NK-92 treated with Interleukin-12 subunit alpha and Interleukin-12 subunit beta, amount 100 ng/mL, for 24 hours (cell line): Measurements from ENCODE around the gene SLC17A7.
A peak's percentile ranks its signal among the peaks of the same experiment; 100 is the strongest.
"Not testable (repeated sequence)": the region's sequence is repeated elsewhere in the genome, so short reads cannot be mapped to it uniquely, and the experiment has no call there.

Source experiments
- DNase-seq: peaks from one replicate; lab custom pipeline; 2025; lab: John Stamatoyannopoulos, UW

The SLC17A7 gene

DNA sequence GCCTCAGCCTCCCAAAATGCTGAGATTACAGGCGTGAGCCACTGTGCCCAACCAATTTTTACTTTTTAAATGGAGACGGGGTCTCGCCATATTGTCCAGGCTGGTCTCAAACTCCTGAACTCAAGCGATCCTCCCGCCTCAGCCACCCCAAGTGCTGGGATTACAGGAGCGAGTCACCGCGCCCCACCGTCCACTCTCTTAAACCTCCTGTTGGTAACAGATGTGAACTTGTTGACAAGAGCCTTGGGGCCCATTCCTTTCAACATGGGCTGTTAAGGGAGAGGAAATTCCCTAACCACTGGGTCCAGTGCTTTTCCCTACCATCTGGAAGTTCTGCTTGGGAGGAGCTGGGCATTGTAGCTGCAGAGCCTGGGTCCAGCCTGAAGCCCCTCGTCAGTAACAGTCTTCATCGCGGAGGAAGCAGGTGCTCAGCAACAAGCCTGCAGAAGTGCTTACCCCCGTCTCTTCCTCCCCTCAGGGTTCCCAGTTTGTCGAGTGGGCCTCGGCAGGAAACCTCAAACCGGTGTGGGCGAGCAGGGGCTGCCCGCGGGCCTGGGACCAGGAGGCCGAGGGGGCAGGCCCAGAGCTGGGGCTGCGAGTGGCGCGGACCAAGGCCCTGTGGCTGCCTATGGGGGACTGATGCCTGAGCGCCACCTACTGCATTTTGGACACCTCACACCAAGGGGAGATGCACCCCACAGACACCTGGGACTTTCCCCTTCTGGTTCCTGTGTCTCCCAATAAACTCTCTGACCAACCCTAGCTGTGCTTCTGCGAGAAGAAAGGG, 28.7 kb upstream of the SLC17A7 start:
- peak; percentile 97 for DNase-seq

DNA sequence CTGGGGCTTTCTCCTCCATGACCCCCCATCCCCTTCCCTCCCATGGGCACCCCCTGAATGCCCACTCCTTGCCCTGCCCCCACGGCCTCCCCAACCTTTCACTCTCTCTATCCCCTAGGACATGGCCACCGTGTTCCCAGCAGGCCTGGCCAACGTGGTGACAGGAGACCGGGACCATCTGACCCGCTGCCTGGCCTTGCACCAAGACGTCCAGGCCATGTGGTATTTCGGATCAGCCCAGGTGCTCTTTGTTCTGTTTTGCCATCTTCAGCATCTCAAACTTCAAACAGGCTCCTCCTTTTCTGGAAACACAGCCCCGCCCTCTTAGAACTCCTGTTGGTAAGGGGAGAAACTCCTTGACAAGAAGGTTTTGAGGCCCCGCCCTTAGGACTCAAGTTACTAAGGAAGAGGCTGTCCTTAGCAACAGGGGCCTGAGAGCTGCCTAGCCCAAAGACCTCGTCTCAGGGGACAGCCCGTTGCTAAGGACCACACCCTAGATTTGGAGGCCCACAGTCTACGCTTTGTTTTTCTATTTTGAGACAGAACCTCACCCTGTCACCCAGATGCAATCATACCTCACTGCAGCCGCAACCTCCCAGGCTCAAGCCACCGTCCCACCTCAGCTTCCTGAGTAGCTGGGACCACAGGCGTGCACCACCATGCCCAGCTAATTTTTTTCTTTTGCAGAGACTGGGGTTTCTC, 27.6 kb upstream of the SLC17A7 start:
- peak; percentile 95 for DNase-seq

- DNase-seq: no peak
These were observed 26.9 kb upstream of the SLC17A7 start for GRCh38 chr19:49468199-49468598.

DNA sequence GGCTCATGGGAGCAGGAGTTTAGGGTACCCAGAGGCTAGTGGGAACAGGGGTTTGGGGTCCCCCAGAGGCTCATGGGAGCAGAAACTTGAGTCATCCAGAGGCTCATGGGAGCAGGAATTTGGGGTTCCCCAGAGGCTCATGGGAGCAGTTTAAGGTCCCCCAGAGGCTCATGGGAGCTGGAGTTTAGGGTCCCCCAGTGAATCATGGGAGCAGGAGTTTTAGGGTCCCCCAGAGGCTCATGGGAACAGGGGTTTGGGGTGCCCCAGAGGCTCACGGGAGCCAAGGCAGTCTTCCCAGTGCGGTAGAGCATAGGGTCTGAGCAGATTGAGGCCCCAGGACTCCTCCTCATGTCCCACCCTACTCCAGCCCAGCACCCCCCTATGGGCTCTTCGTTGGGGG, 24.0 kb upstream of the SLC17A7 start:
- no peak for DNase-seq

GRCh38 chr19:49463960-49464740, 22.8 kb upstream of the SLC17A7 start:
- no peak for DNase-seq

DNA sequence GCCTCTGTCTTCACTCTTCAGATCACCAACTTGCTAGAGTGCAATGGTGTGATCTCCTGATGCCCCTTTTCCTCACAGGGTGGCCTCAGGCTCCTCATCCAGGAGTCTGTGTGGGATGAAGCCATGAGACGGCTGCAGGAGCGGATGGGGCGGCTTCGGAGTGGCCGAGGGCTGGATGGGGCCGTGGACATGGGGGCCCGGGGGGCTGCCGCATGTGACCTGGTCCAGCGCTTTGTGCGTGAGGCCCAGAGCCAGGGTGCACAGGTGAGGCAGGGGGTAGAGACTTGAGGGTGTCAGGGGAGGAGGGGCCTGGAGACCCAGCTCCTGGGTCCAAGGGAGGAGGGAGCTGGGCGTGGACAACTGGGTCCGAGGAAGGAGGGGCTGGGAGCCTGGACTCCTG, 21.2 kb upstream of the SLC17A7 start:
- no peak for DNase-seq

DNA sequence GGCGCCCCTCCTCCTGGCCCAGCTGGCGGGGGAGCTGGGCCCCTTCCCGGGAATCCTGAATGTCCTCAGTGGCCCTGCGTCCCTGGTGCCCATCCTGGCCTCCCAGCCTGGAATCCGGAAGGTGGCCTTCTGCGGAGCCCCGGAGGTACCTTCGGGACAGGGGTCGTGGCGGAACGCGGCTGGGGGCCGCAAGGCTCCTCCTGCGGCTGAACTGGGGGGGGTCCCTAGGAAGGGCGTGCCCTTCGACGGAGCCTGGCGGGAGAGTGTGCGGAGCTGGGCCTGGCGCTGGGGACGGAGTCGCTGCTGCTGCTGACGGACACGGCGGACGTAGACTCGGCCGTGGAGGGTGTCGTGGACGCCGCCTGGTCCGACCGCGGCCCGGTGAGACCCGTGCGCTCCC, 20.3 kb upstream of the SLC17A7 start:
- no peak for DNase-seq

- DNase-seq: not testable (repeated sequence)
These were observed 19.8 kb upstream of the SLC17A7 start for GRCh38 chr19:49461130-49461529.

GRCh38 chr19:49459388-49459787, 18.1 kb upstream of the SLC17A7 start:
- DNase-seq: no peak

GRCh38 chr19:49458567-49458903, 17.2 kb upstream of the SLC17A7 start:
- DNase-seq: no peak

DNA sequence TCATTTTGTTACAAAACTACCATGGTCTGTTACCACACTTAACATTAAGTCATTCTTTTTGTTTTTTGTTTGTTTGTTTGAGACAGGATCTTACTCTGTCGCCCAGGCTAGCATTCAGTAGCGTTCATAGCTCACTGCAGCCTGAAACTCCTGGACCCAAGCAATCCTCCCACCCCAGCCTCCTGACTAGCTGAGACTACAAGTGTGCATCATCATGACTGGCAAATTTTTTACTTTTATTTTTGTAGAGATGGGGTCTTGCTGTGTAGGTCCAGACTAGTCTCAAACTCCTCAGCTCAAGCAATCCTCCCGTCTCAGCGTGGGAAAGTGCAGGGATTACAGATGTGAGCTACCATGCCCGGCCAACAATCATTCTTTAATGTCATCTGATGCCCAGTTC, 15.0 kb upstream of the SLC17A7 start:
- no peak for DNase-seq

DNA sequence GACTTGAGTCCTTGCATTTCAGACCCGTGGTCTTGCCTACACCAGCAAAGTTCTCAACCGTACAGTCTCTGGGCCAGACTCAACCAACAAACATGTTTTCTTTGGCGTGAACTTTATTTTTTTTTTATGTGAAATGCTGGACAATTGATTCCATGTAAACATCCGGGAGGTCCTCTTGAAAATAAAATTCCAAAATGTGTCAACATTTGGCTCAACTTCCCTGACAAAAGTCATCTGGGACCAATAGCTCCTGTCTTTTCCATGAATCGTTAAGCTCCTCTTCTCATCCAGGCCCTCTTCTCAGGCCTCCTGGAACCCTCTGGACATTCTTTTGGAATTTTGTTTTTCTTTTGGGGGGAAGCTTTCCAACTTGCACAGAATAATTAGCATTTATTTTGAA, 14.4 kb upstream of the SLC17A7 start:
- DNase-seq: no peak

DNA sequence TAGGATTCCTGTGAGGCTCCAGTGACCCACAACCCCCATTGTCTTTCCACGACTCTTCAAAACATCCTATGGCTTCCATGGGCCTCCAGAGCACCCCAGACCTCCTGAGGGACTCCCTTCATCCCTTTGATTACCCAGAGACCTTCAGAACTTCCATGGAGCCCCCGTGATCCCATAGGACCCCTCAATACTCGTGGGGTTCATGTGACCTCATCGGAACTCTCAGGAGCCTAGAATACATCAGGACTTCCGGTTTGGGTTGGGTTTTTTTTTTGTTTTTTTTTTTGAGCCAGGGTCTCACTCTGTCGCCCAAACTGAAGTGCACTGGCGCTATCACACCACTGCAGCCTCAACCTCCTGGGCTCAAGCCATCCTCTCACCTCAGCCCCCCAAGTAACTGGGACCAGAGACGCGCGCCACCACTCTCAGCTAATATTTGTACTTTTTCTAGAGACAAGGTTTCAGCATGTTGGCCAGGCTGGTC, 12.5 kb upstream of the SLC17A7 start:
- DNase-seq: peak; percentile 19

- peak; percentile 98 for DNase-seq
These were observed 11.9 kb upstream of the SLC17A7 start, which contains the start of gene ALDH16A1 for GRCh38 chr19:49453013-49453756. ALDH16A1 (plus strand) TSS chr19:49453225; CDS start chr19:49453332, 107 bp downstream.

- DNase-seq: peak; percentile 94
These were observed 10.3 kb upstream of the SLC17A7 start, which contains the start of gene PIH1D1 for GRCh38 chr19:49451430-49452181. PIH1D1 (minus strand) TSS chr19:49451814; CDS start chr19:49451574, 240 bp downstream.

DNA sequence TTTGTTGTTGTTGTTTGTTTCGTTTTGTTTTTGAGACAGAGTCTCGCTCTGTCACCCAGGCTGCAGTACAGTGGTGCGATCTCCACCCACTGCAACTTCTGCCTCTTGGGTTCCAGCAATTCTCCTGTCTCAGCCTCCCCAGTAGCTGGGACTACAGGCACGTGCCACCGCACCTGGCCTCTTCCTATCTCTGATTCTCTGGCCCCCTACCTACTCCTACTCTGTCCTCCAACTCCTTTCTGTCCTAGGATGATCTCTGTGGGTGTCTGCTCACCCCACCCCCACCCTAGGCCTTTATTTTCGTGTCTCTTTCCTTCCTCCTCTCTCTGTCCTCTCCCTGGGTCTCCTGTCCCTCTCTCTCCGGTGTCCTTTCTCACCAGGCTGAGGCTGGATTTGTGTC, 9.1 kb upstream of the SLC17A7 start:
- DNase-seq: no peak

- DNase-seq: no peak
These were observed 7.1 kb upstream of the SLC17A7 start for GRCh38 chr19:49448432-49448786.

GRCh38 chr19:49447485-49448431, 6.4 kb upstream of the SLC17A7 start:
- no peak for DNase-seq

DNA sequence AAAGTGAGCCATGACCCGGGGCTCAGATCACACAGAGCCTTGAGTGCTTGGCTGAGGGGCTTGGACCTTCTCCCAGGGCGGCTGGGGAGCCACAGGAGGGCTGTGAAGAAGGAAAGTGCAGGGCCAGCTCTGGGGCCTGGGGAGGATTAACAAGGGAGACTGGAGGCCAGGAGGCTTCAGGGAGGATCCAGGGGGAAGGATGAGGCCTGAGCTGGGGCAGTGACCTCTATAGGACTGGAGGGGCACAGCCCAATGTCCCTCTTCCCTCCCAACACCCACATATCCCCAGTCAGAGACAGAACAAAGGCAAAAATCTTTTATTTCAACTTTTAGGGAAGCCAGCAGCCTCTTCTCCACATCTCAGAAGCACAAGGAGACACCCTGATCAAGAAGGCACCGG, 4.7 kb upstream of the SLC17A7 start:
- DNase-seq: no peak
